SK-N-DZ (cell line): ENCODE results near the gene RAB5B. TPM values are rescaled to one million over a fixed set of nuclear protein-coding genes. Genes with fewer than 3 reads are reported as not detected.
A peak's percentile ranks its signal among the peaks of the same experiment; 100 is the strongest.

Source experiments
- DNase-seq: peaks from one replicate; pipeline ENCODE4 v3.0.0-alpha.2; 2015; ENCODE audit warnings: low spot score
- polyA plus RNA-seq, 2 experiments: library from polyadenylated mRNA; depleted of rRNA; stranded (reverse); fragments of >200 nt; gene quantifications; 2 replicates each; pipeline ENCODE4 v1.2.3, GENCODE V29; 2014

The RAB5B gene
- 37.1 and 42.8 TPM in 2 replicates for polyA plus RNA-seq (2014; cell fraction: cytosol; rRNA removed)
- 22.1 and 33.4 TPM in 2 replicates for polyA plus RNA-seq (2014; cell fraction: nucleus; rRNA removed)

DNA sequence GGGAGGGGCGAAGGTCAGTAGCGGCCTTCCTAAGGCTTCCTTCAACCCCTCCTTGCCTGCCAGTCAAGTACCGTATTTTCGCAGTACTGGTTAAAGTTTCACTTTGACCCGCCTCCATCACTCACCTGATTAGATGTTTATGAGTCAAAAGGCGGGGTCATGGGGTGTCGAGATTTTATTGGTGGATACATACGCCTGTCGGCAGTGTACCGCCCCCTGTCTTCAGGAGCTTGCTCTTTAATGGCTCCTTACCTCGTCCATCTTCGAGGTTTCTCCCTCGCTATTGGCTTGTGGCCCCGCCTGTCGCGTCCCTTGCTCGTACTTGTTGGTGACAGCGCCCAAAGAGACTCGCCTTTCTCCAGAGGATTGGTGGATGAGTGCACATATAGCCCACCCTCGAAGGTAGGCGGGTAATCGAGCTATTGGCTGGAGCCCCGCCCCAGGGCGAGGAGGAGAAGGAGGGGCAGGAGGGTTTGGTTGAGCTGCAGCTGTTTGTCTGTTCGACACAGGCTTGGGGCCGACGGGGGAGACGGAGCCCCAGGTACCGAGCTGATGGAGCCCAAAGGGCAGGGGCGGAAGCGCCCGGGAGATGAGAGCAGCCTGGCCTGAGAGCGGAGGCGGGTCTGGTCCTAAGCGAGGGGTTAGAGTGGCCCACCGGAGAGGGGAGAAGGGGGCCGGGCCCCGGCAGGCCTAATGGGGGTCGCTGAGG is at the start of gene RAB5B:
Gene RAB5B, plus strand, starts transcription at position 480 of the 709 bp plus-strand sequence. CDS start 12,883 bp downstream, outside the sequence.
- DNase-seq = peak; percentile 100

DNA sequence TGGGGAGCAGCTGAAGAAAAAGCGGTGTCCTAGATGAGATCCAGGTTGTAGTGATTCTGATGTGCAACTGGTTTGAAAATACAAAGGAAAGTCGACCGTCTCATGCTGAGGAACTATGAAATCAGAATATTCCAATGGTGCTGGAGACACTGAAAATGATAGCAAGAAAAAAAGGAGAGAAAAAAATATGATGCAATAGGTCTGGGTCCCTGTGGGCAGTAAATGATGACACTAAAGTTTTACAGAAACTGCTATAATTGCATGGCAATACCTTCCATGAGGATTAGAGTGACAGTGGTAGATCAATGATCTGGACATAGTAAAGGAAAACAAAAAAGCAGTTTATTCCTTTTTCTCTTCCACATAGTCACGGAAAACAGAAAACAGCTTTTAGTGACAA is 48.5 kb upstream of the RAB5B start:
- DNase-seq = no peak

- DNase-seq = no peak
Measured at GRCh38 chr12:55925870-55926737, 47.8 kb upstream of the RAB5B start.

GRCh38 chr12:55926738-55927587 is 46.9 kb upstream of the RAB5B start:
- DNase-seq = peak; percentile 95

DNA sequence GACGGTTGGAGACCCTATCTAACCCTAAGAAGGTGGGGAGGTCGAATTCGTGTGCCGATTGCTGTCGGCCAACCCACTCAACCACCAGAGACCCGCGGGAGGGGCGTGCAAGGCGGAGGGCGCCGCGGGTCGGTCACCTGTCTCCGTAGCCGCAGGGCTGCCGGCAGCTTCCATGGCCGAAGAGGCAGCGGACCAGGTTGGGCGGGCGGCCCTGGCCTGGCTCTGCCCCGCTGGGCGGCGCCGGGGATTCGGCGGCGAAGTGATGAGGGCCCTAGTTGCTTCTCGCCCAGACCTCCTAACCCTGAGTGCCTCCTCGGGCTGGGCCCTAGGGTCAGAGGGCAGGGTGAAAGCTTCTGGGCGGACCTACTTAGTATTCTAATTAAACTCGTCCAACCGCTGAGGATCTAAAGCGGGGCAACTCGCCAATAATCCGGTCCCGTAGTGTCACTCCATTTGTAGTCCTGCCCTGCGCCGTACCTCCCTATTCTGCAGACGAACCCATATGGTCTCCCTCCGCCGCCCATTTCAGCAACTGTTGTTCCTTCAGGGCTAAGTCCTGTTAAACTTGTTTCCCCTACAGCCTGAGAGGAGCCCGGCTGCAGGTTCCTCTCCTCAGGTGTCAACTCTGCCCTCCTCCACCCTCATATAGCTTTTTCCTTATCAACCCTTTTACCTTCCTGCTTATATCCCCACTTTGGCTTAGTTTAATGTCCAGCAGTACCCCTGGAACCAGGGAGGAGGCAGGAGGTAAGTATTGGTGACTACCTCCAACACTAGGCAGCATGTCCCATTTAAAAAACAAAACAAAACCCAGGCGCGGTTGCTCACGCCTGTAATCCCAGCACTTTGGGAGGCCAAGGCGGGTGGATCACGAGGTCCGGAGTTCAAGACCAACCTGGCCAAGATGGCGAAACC is 46.0 kb upstream of the RAB5B start, which contains the start of gene PYM1:
Gene PYM1, minus strand, starts transcription at position 307 of the 915 bp plus-strand sequence. Its CDS starts 133 bp downstream, at position 174.
- DNase-seq = peak; percentile 65

- DNase-seq = no peak
Measured at GRCh38 chr12:55929306-55929791, 44.5 kb upstream of the RAB5B start.

GRCh38 chr12:55930771-55931316 is 43.0 kb upstream of the RAB5B start, which contains the start of gene DGKA:
DGKA (plus strand) TSS chr12:55931162; CDS start chr12:55936504, 5,342 bp downstream.
- peak; percentile 68 for DNase-seq

DNA sequence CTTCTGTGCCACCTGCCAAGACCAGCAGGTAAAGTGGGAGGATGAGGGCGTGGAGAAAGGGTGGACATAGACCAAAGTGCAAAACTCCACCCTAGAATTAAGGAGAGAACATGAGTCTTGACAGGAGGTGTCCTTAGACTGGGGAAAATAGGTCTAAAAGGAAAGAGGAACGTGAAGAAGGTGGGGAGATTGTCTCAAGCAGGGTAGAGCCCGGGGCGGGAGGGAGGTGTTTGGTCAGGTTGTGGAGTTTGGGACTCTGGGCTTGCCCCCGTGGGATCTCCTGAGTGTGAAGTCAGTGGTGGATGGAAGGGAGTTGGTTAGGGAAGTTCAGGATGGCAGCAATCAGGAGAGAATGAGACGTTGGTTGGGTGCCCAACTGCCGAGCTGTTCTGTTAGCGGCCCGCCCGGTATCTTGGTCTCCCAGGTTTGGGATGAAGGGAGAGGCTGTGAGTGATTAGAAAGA is 42.5 kb upstream of the RAB5B start:
- DNase-seq = no peak

GRCh38 chr12:55931780-55932550 is 41.9 kb upstream of the RAB5B start:
- no peak for DNase-seq

DNA sequence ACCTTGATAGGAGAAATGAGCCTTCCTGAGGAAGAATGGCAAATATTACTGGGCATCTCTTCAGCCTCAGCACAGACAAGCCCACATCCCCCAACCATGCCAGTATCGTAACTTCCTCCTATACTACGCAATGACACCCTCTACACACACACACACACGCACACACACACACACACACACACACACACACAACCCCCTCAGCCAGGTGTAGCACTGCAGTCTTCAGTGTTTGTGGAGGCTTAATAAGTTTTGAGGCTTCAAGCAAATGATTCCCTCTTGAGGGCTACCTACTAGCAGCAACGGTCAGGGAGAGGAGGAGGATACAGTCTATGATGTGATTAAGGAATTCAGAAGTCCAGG is 41.3 kb upstream of the RAB5B start:
- no peak for DNase-seq

- no peak for DNase-seq
Measured at GRCh38 chr12:55933169-55933798, 40.6 kb upstream of the RAB5B start.

- no peak for DNase-seq
Measured at GRCh38 chr12:55933799-55934742, 39.8 kb upstream of the RAB5B start.

GRCh38 chr12:55934773-55935172 is 39.1 kb upstream of the RAB5B start:
- DNase-seq = no peak

GRCh38 chr12:55935738-55936151 is 38.1 kb upstream of the RAB5B start:
- DNase-seq = no peak

- no peak for DNase-seq
Measured at GRCh38 chr12:55937981-55938380, 35.9 kb upstream of the RAB5B start.

- DNase-seq = no peak
Measured at GRCh38 chr12:55938826-55939501, 34.9 kb upstream of the RAB5B start.
